Fibroblast of lung (primary cell): ENCODE measurements around the gene SUSD5.

Experiments used
- EZH2 ChIP-seq: IDR thresholded peaks from 2 replicates; pipeline ENCODE4 v1.5.1; 2012; ENCODE audit warnings: low read length, control low read depth, mild to moderate bottlenecking; ENCODE audit errors: missing control alignments
- TF ChIP-seq, protein P1 (sequence below), 2 donors: IDR thresholded peaks in 1 of 2; conservative IDR thresholded peaks in 1 of 2; 1 replicate in 1 of 2; 2 replicates in 1 of 2; pipeline ENCODE4 v1.5.1; 2011 to 2012; ENCODE audit warnings: low read length in 2 of 2, control low read depth in 1 of 2, inconsistent platforms in 1 of 2, low read depth in 1 of 2, mild to moderate bottlenecking in 1 of 2

DNA sequence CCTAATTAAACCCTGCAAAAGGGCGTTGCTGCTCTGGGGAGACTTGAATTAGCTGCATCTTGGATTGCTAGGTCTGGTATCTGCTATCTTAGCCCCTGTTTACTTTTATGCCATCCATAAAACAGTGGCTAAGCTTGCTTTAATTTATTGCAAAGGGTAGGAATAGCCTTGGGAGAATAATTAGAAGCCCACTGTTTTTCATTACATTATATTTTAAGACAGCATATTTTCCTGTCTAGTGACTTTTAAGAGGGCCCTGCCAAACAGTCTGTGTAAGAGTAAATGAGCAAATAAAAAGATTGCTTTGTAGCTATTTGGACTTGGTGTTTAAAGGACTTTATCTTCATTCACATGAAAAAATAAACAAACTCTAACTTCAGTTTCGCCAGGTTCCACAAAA lies 17.4 kb upstream of the SUSD5 start:
- TF ChIP-seq, protein P1, sequence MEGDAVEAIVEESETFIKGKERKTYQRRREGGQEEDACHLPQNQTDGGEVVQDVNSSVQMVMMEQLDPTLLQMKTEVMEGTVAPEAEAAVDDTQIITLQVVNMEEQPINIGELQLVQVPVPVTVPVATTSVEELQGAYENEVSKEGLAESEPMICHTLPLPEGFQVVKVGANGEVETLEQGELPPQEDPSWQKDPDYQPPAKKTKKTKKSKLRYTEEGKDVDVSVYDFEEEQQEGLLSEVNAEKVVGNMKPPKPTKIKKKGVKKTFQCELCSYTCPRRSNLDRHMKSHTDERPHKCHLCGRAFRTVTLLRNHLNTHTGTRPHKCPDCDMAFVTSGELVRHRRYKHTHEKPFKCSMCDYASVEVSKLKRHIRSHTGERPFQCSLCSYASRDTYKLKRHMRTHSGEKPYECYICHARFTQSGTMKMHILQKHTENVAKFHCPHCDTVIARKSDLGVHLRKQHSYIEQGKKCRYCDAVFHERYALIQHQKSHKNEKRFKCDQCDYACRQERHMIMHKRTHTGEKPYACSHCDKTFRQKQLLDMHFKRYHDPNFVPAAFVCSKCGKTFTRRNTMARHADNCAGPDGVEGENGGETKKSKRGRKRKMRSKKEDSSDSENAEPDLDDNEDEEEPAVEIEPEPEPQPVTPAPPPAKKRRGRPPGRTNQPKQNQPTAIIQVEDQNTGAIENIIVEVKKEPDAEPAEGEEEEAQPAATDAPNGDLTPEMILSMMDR (conservative IDR thresholded peaks at IDR 0.05 in 1 of 2, IDR thresholded peaks at IDR 0.05 in 1 of 2; ENCODE audit: low read depth in 1 of 2, low read length in 2 of 2) = no peak
- TF ChIP-seq EZH2 = no peak
